Loucy (cell line): ENCODE data around the gene WDR75.

Experiments
- EZH2phosphoT487 ChIP-seq: fragments of 200-600 bp; IDR thresholded peaks from 2 replicates; pipeline ENCODE4 v1.6.1; 2018; ENCODE audit warnings: antibody characterized with exemption, mild to moderate bottlenecking, moderate library complexity, borderline replicate concordance
- TF ChIP-seq, protein P1 (sequence below): fragments of 200-600 bp; sonication (generic); conservative IDR thresholded peaks from 2 replicates; pipeline ENCODE4 v1.5.1; 2014; ENCODE audit warnings: mild to moderate bottlenecking, antibody characterized with exemption, low read length

DNA sequence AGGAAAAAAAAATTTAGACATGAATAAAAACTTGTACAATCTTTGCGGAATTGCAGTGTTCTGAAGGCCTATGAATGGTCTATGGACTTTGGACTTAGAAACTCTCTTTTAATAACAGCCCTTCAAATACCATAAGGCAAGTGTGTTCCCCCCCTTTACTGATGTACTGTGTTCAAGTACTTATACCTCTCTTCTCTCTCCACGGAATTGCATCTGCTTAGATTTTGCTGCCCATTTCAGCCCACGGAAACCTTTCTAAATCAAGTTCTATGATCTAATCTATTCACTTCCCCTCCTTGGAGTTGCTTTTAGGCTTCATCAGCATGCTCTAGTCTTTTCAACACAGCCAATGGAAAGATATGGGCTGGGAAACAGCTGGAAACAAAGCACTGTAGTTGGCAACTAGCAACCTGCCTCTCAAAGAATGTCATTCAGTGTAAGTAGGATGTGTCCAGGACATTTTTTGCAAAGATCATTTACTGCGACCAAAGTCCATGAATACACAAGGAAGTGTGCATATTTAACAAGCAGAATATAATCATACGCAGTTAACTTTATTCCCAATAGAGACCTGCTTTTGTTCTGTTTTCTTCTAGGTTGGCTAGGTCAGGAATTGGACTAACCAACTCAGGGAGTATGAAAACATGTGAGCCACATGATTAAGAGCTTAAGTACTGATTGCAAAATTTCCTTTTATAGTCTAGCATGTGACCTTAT lies 81.3 kb downstream of the WDR75 start:
- TF ChIP-seq, protein P1, sequence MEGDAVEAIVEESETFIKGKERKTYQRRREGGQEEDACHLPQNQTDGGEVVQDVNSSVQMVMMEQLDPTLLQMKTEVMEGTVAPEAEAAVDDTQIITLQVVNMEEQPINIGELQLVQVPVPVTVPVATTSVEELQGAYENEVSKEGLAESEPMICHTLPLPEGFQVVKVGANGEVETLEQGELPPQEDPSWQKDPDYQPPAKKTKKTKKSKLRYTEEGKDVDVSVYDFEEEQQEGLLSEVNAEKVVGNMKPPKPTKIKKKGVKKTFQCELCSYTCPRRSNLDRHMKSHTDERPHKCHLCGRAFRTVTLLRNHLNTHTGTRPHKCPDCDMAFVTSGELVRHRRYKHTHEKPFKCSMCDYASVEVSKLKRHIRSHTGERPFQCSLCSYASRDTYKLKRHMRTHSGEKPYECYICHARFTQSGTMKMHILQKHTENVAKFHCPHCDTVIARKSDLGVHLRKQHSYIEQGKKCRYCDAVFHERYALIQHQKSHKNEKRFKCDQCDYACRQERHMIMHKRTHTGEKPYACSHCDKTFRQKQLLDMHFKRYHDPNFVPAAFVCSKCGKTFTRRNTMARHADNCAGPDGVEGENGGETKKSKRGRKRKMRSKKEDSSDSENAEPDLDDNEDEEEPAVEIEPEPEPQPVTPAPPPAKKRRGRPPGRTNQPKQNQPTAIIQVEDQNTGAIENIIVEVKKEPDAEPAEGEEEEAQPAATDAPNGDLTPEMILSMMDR: no peak
- TF ChIP-seq EZH2phosphoT487: no peak
